HG03108 (cell line): ENCODE data around the gene RNF44.
"Not testable (repeated sequence)": the region's sequence is repeated elsewhere in the genome, so short reads cannot be mapped to it uniquely, and the experiment has no call there.

Source experiments
- ATAC-seq: cut with Tn5 transposase; IDR thresholded peaks from one replicate; pipeline ENCODE4 v1.9.1; 2021; ENCODE audit warnings: moderate library complexity; ENCODE audit not compliant: unreplicated experiment

Gene RNF44

GRCh38 chr5:176521699-176522263 is 15.4 kb downstream of the RNF44 start:
- no peak for ATAC-seq

DNA sequence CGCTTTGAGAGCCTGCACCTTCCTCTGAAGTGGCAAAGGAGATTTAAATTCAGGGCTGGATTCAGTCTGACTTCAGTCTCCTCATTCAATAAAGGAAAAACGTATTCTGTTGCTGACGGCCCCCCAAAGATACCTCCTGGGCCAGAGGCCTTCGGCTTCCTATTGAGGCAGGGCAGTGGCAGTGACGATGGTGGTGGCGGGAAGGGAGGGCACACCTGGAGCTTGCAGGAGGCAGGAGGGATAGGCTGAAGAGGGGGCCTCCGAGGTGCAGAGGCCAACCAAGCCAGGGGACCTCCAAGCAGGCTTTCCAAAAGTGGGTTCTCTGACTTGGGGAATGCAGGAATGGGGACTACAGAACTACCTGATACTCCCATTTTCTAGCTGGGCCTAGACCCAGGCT is 15.9 kb downstream of the RNF44 start:
- ATAC-seq: no peak

- no peak for ATAC-seq
Observed at GRCh38 chr5:176519810-176520720, 17.1 kb downstream of the RNF44 start.

GRCh38 chr5:176517053-176517661 is 20.0 kb downstream of the RNF44 start:
- no peak for ATAC-seq

- no peak for ATAC-seq
Observed at GRCh38 chr5:176515396-176515795, 21.8 kb downstream of the RNF44 start.

- ATAC-seq: no peak
Observed at GRCh38 chr5:176514244-176514950, 22.8 kb downstream of the RNF44 start.

DNA sequence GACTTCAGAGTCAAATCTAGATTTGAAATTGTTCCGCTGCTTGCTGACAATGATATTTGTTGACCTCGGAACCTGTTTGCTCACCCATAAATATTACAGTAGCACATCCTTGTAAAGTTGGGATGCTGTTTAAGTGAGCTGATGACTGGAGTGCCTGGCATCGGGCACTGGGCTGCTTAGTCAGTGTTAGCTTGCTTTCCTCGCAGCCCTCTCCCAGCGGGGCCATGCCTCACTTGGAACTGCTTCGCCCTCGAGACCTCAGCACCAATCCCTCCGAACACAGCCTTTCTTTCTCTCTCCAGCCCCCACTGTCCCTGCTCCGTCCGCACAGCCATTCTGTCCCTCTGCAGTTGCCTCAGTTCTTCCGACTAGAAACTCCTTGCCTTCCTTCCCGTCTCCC is 23.4 kb downstream of the RNF44 start:
- no peak for ATAC-seq

DNA sequence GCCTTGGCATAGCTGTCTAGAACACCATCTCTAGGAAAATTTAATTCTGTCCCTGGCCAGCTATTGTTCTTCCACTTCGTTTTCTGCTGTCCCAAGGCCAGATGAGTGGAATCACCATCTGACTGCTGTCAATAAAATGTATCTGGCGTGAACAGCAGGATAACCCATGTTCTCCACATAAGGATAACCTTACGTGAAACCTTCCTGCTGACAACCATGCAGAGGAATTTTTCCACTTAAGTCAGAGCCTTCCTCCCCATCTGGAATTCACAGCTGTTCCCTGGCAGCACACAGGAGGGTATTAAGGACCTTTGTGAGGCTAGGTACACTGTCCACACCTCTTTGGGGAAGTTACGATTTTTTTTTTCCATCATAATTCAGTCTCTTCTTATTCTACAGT is 28.6 kb downstream of the RNF44 start:
- ATAC-seq: no peak

GRCh38 chr5:176507911-176508310 is 29.3 kb downstream of the RNF44 start:
- ATAC-seq: no peak

- ATAC-seq: no peak
Observed at GRCh38 chr5:176503496-176503895, 33.7 kb downstream of the RNF44 start.

DNA sequence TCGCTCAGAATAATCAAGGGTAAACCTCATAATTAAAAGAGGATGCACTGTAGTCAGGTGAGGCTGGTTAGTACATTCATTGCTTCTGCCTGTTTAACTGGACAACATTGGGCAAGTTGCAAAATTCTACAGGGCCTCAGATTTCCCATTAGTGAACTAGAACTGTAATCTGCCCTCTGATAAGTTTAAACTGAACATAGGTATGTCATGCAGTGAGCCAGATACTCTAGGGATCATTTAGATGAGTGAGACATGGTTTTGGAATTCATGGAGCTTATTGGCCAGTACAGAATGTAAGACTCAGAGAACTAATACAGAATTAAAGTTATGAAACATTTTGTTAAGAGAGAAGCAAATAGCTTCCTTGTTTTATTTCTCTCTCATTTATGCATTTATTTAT is 35.9 kb downstream of the RNF44 start:
- ATAC-seq: no peak

- no peak for ATAC-seq
Observed at GRCh38 chr5:176500511-176500910, 36.7 kb downstream of the RNF44 start.

GRCh38 chr5:176499273-176499672 is 37.9 kb downstream of the RNF44 start:
- ATAC-seq: no peak

- no peak for ATAC-seq
Observed at GRCh38 chr5:176497852-176498251, 39.4 kb downstream of the RNF44 start.

DNA sequence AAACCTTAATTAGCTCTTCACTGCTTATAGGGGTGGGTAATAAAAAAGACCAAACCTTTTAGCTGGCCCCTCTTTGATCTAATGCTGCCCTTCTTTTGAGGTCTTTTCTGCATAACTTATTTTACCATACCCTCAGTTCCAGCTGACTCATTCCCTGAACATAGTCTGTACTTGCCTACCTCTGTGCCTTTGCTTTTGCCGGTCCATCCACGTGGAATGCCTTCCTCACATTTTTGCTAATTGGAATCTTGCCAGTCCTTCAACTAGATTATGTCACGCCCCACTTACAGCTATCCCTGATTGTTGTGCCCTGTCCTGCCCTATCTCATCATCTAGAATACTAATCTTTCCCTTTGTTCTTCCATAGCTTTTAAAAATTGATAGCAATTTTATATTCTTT is 44.8 kb downstream of the RNF44 start:
- ATAC-seq: no peak

DNA sequence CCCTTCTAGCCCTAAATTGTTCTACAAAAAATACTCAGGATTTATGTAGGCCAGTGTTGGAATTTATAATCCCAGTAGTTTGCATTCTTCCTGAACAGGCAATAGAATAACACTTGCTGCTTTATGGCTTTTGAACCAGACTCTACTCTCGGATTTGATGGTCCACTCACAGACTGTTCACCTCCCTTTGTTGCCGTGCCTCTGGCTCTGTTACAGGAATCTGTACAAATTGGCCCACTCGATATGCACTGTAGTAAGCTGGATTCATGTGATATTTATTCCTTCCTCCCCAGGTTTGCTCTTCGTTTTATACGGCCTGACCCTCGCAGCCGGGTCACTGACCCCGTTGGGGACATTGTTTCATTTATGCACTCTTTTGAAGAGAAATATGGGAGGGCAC is 45.3 kb downstream of the RNF44 start:
- no peak for ATAC-seq

DNA sequence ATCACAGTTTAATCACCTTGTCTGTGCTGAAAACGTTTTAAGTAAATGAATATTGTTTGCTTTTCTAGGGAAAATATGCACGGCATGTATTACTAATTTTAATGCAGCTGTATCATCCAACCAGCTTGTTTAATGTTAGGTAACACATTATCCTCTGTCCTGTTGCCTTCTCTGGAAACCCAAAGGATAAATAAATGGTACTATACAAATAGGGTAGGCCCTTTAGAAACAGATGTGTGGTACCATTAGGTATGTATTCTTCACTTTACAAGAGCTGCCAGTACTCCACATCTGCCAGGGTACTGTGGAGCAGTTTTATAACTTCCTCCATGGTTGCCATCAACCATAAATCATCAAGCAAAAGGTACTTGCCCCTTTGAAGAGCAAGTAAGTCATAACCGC is 46.1 kb downstream of the RNF44 start:
- ATAC-seq: no peak

DNA sequence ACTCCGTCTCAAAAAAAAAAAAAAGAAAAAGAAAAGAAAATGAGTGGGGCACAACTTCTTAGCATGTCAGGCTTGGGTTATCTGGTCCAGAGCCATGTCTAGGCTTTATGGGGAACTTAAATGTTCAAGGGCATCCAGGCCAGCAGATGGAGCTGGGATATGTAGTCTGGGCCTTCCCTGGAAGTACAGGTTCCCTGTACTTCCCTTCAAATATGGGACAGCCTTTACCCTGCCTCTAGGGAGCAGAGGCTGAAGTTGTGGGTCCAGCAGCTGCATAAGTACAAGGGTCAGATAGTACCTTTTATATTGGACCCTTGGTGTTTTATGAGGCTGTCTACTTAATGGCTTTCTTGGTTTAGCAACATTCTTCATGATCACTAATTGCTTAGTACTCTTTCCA is 46.9 kb downstream of the RNF44 start:
- no peak for ATAC-seq

DNA sequence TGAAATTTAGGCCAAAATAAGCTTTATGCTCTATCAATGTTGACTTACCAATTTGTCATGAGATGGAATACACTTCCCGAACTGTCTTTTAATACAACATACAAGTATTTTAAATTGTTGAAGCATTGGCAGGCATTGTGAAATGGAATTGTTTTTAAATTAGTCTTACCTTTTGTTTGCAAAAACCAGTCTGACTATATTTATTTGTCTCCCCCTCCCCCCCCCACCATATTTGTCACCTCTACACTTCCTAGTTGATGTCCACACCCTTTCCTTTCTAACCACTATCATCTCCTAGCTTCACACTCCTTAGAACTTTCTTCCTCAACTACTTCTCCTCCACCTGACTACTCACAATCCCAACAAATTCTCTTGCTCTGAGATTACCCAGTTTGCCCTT is 48.1 kb downstream of the RNF44 start:
- ATAC-seq: no peak

DNA sequence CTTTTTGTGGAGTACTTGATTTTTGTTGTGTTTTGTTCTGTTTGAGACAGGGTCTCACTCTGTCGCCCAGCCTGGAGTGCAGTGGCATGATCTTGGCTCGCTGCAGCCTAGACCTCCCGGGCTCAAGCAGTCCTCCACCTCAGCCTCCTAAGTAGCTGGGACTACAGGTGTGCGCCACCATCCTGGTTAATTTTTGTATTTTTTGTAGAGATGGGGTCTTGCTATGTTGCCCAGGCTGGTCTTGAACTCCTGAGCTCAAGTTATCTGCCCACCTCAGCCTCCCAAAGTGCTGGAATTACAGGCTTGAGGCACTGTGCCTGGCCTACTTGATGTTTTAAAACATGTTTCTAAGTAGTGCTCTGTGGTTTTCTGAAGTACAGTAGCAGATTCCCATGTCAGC is 50.0 kb downstream of the RNF44 start:
- not testable (repeated sequence) for ATAC-seq

- no peak for ATAC-seq
Observed at GRCh38 chr5:176486189-176486757, 50.9 kb downstream of the RNF44 start.
